Smooth muscle cell of the coronary artery (primary cell): Measurements from ENCODE around the gene RPN1. TPM values are rescaled to one million over a fixed set of nuclear protein-coding genes. Genes with fewer than 3 reads are reported as not detected.

Experiments used
- total RNA-seq: library from RNA; depleted of rRNA; stranded (reverse); fragments of >200 nt; gene quantifications from 2 replicates; pipeline ENCODE4 v1.2.3, GENCODE V29; 2014; ENCODE audit warnings: low replicate concordance

Gene RPN1
- 490 and 520 TPM in 2 replicates for total RNA-seq

GRCh38 chr3:128650096-128651050 is at the start of gene RPN1:
RPN1 (minus strand) TSS chr3:128650818; CDS start chr3:128650800, 18 bp downstream.

Other genes starting within 250 kb of the RPN1 start
- not detected in 2 replicates for gene DNAJB8, start 183.9 kb downstream of the RPN1 start, total RNA-seq
- gene GATA2, start 157.6 kb downstream of the RPN1 start, total RNA-seq = 0.12 and 2.9 TPM in 2 replicates
- 35.6 and 77.2 TPM in 2 replicates for gene RAB7A, start 75.4 kb upstream of the RPN1 start, total RNA-seq
- gene ACAD9, start 228.8 kb upstream of the RPN1 start, total RNA-seq = 35.7 and 37.3 TPM in 2 replicates